ENCODE data around the gene SETD1B. TPM values are rescaled to one million over a fixed set of nuclear protein-coding genes. Genes with fewer than 3 reads are reported as not detected.
"Not testable (repeated sequence)": the region's sequence is repeated elsewhere in the genome, so short reads cannot be mapped to it uniquely, and the experiment has no call there.

The SETD1B gene
- total and polyA plus RNA-seq, 5 experiments from 2014 or later, result 0.98 to 93.8 (median 3.7) TPM

- peaks cover 0 to 4% (median 0%) of the 10 kb centered on the region in 3 donors for H3K36me3 Mint-ChIP-seq
- H3K27me3 Mint-ChIP-seq, result no peaks in the 10 kb centered on the region
- no peak for DNase-seq
- H3K4me3 Mint-ChIP-seq, result no peak overlapping the region
- POLR2A ChIA-PET, result no interaction called here
- no peak for ATAC-seq
- no peak overlapping the region for H3K27ac Mint-ChIP-seq
- H3K9me3 Mint-ChIP-seq, result no peaks in the 10 kb centered on the region
- peaks cover 0 to 5% (median 0%) of the 10 kb centered on the region in 4 donors for H3K4me1 Mint-ChIP-seq
Observed at GRCh38 chr12:121857322-121858246, 53.8 kb downstream of the SETD1B start.

- POLR2A ChIA-PET, result interaction anchor here (0.6 kb wide), 1 partner anchor 586 kb away, joined by 6 read pairs; no protein-coding TSS in a partner anchor
- peaks cover 0 to 5% (median 0%) of the 10 kb centered on the region in 4 donors for H3K4me1 Mint-ChIP-seq
- no peak overlapping the region for H3K27ac Mint-ChIP-seq
- no peak overlapping the region for H3K4me3 Mint-ChIP-seq
- no peaks in the 10 kb centered on the region for H3K27me3 Mint-ChIP-seq
- no peak for DNase-seq
- ATAC-seq, result no peak
- peaks cover 0 to 4% (median 0%) of the 10 kb centered on the region in 3 donors for H3K36me3 Mint-ChIP-seq
- H3K9me3 Mint-ChIP-seq, result no peaks in the 10 kb centered on the region
Observed at GRCh38 chr12:121858318-121858661, 54.5 kb downstream of the SETD1B start.

- Mint-ChIP-seq H3K27me3 (no peaks in the 10 kb centered on the region), H3K4me3 (no peak within 1 kb of the TSS), H3K9me3 (no peaks in the 10 kb centered on the region), H3K27ac (peak within 1 kb of the TSS in 1 of 10 donors; percentile 43), H3K36me3 (peaks cover 0 to 4% (median 0%) of the 10 kb centered on the region in 3 donors), H3K4me1 (peaks cover 0 to 5% (median 0%) of the 10 kb centered on the region in 4 donors)
- ATAC-seq, result no peak
- POLR2A ChIA-PET, result interaction anchor here (0.6 kb wide), 1 partner anchor 586 kb away, joined by 6 read pairs; no protein-coding TSS in a partner anchor
- DNase-seq, result no peak
Observed at GRCh38 chr12:121858662-121859572, 55.1 kb downstream of the SETD1B start, which contains the start of gene HPD. Gene HPD, minus strand, starts transcription at chr12:121858859. Its CDS starts 36 bp downstream, at chr12:121858823.

GRCh38 chr12:121860257-121860656 is 56.4 kb downstream of the SETD1B start:
- H3K27ac Mint-ChIP-seq, result no peak overlapping the region
- ATAC-seq (no peak), DNase-seq (no peak)
- H3K4me3 Mint-ChIP-seq, result no peak overlapping the region
- H3K4me1 Mint-ChIP-seq, result peaks cover 0 to 5% (median 0%) of the 10 kb centered on the region in 4 donors
- no peaks in the 10 kb centered on the region for H3K9me3 Mint-ChIP-seq
- POLR2A ChIA-PET, result no interaction called here
- peaks cover 0 to 4% (median 0%) of the 10 kb centered on the region in 3 donors for H3K36me3 Mint-ChIP-seq
- no peaks in the 10 kb centered on the region for H3K27me3 Mint-ChIP-seq

- ATAC-seq, H3K9me3 Mint-ChIP-seq, H3K27me3 Mint-ChIP-seq, H3K36me3 Mint-ChIP-seq, DNase-seq, H3K4me3 Mint-ChIP-seq, POLR2A ChIA-PET, H3K27ac Mint-ChIP-seq, H3K4me1 Mint-ChIP-seq: not testable (repeated sequence)
Observed at GRCh38 chr12:121860699-121861098, 56.9 kb downstream of the SETD1B start.

GRCh38 chr12:121861636-121862254 is 57.9 kb downstream of the SETD1B start:
- no peak overlapping the region for H3K4me3 Mint-ChIP-seq
- no peak overlapping the region for H3K27ac Mint-ChIP-seq
- no peaks in the 10 kb centered on the region for H3K9me3 Mint-ChIP-seq
- POLR2A ChIA-PET, result interaction anchor here (0.6 kb wide), 1 partner anchor 1375 kb away, joined by 4 read pairs; no protein-coding TSS in a partner anchor
- no peaks in the 10 kb centered on the region for H3K27me3 Mint-ChIP-seq
- no peaks in the 10 kb centered on the region for H3K4me1 Mint-ChIP-seq
- ATAC-seq (no peak), DNase-seq (no peak)
- peaks cover 0 to 2% (median 0%) of the 10 kb centered on the region in 3 donors for H3K36me3 Mint-ChIP-seq

- ATAC-seq (no peak), DNase-seq (no peak)
- Mint-ChIP-seq H3K4me1 (no peaks in the 10 kb centered on the region), H3K27me3 (no peaks in the 10 kb centered on the region), H3K9me3 (no peaks in the 10 kb centered on the region), H3K4me3 (no peak overlapping the region), H3K27ac (no peak overlapping the region), H3K36me3 (no peaks in the 10 kb centered on the region)
- POLR2A ChIA-PET, result no interaction called here
Observed at GRCh38 chr12:121866331-121866730, 62.5 kb downstream of the SETD1B start.

GRCh38 chr12:121869229-121869628 is 65.4 kb downstream of the SETD1B start:
- not testable (repeated sequence) for H3K27me3 Mint-ChIP-seq, H3K36me3 Mint-ChIP-seq, ATAC-seq, H3K27ac Mint-ChIP-seq, H3K9me3 Mint-ChIP-seq, H3K4me1 Mint-ChIP-seq, DNase-seq, H3K4me3 Mint-ChIP-seq
- POLR2A ChIA-PET, result interaction anchor here (0.6 kb wide), 1 partner anchor 14 kb away, joined by 10 read pairs; no protein-coding TSS in a partner anchor

GRCh38 chr12:121871467-121871866 is 67.7 kb downstream of the SETD1B start:
- Mint-ChIP-seq H3K27ac (peak overlapping the region in 1 of 10 donors; percentile 62), H3K4me3 (no peak overlapping the region), H3K4me1 (peaks cover 0 to 1% (median 0%) of the 10 kb centered on the region in 4 donors), H3K36me3 (no peaks in the 10 kb centered on the region), H3K9me3 (no peaks in the 10 kb centered on the region), H3K27me3 (no peaks in the 10 kb centered on the region)
- no peak for ATAC-seq
- DNase-seq, result no peak
- POLR2A ChIA-PET, result interaction anchor here (1.1 kb wide), 1 partner anchor 23 kb away, joined by 4 read pairs; no protein-coding TSS in a partner anchor

- H3K27ac Mint-ChIP-seq, result peak overlapping the region in 1 of 10 donors; percentile 75
- ATAC-seq (no peak), DNase-seq (no peak)
- peaks cover 0 to 1% (median 0%) of the 10 kb centered on the region in 4 donors for H3K4me1 Mint-ChIP-seq
- no peak overlapping the region for H3K4me3 Mint-ChIP-seq
- H3K9me3 Mint-ChIP-seq, result no peaks in the 10 kb centered on the region
- POLR2A ChIA-PET, result interaction anchor here (1.1 kb wide), 1 partner anchor 21 kb away, joined by 4 read pairs; no protein-coding TSS in a partner anchor
- no peaks in the 10 kb centered on the region for H3K27me3 Mint-ChIP-seq
- no peaks in the 10 kb centered on the region for H3K36me3 Mint-ChIP-seq
Observed at GRCh38 chr12:121872546-121873215, 68.9 kb downstream of the SETD1B start.

- H3K4me3 Mint-ChIP-seq, result no peak overlapping the region
- no peak for DNase-seq
- ATAC-seq, result no peak
- no peaks in the 10 kb centered on the region for H3K9me3 Mint-ChIP-seq
- no peaks in the 10 kb centered on the region for H3K36me3 Mint-ChIP-seq
- POLR2A ChIA-PET, result no interaction called here
- H3K4me1 Mint-ChIP-seq, result peaks cover 0 to 1% (median 0%) of the 10 kb centered on the region in 4 donors
- H3K27ac Mint-ChIP-seq, result no peak overlapping the region
- no peaks in the 10 kb centered on the region for H3K27me3 Mint-ChIP-seq
Observed at GRCh38 chr12:121873216-121873569, 69.4 kb downstream of the SETD1B start.

GRCh38 chr12:121874071-121874470 is 70.3 kb downstream of the SETD1B start:
- Mint-ChIP-seq H3K4me1 (peaks cover 0 to 1% (median 0%) of the 10 kb centered on the region in 4 donors), H3K27me3 (no peaks in the 10 kb centered on the region), H3K4me3 (no peak overlapping the region), H3K9me3 (no peaks in the 10 kb centered on the region), H3K36me3 (no peaks in the 10 kb centered on the region), H3K27ac (no peak overlapping the region)
- POLR2A ChIA-PET, result no interaction called here
- DNase-seq (no peak), ATAC-seq (no peak)

Data from naive thymus-derived CD8-positive, alpha-beta T cell (primary cell).